Astrocyte (in vitro differentiated cells and primary cell): ENCODE measurements around the gene FAM221B. TPM values are rescaled to one million over a fixed set of nuclear protein-coding genes. Genes with fewer than 3 reads are reported as not detected.

Experiments
- DNase-seq: peaks from one replicate; pipeline ENCODE4 v3.0.0-alpha.2; 2010; ENCODE audit warnings: low read depth
- FAIRE-seq: peaks from 2 replicates; lab custom pipeline; 2011; peaks lifted over from hg19 to GRCh38; lab: Jason Lieb, UNC
- H2AFZ ChIP-seq: 2 replicates; pipeline ENCODE4 v1.6.0; 2012; ENCODE audit warnings: low read depth, low read length, inconsistent platforms
- H3K27ac ChIP-seq: 2 replicates; pipeline ENCODE4 v1.5.1; 2011; ENCODE audit warnings: low read depth, low read length, inconsistent platforms
- H3K27me3 ChIP-seq: 2 replicates; pipeline ENCODE4 v1.6.0; 2011; ENCODE audit warnings: low read length, inconsistent platforms; ENCODE audit not compliant: insufficient read depth
- H3K36me3 ChIP-seq: 2 replicates; pipeline ENCODE4 v1.5.1; 2011; ENCODE audit warnings: low read length, inconsistent platforms; ENCODE audit not compliant: insufficient read depth
- H3K4me1 ChIP-seq: 2 replicates; pipeline ENCODE4 v1.5.1; 2011; ENCODE audit warnings: low read length, inconsistent platforms; ENCODE audit not compliant: insufficient read depth
- H3K4me2 ChIP-seq: 2 replicates; pipeline ENCODE4 v1.6.0; 2012; ENCODE audit warnings: low read length, inconsistent platforms
- H3K4me3 ChIP-seq: 2 replicates; pipeline ENCODE4 v1.5.1; 2011; ENCODE audit warnings: low read depth, mild to moderate bottlenecking, low read length, inconsistent platforms; ENCODE audit not compliant: insufficient read depth
- H3K79me2 ChIP-seq: 2 replicates; pipeline ENCODE4 v1.6.0; 2012; ENCODE audit warnings: mild to moderate bottlenecking, low read length, inconsistent platforms; ENCODE audit not compliant: insufficient read depth
- H3K9ac ChIP-seq: 2 replicates; pipeline ENCODE4 v1.6.0; 2012; ENCODE audit warnings: mild to moderate bottlenecking, low read length, inconsistent platforms
- H3K9me3 ChIP-seq: 2 replicates; pipeline ENCODE4 v1.5.1; 2012; ENCODE audit warnings: low read depth, mild to moderate bottlenecking, low read length, inconsistent platforms; ENCODE audit not compliant: insufficient read depth
- H4K20me1 ChIP-seq: 2 replicates; pipeline ENCODE4 v1.6.0; 2012; ENCODE audit warnings: low read length, inconsistent platforms; ENCODE audit not compliant: insufficient read depth
- H3K27ac Mint-ChIP-seq: one replicate; pipeline ENCODE4 v1.8.0; 2021; ENCODE audit warnings: mild to moderate bottlenecking, mixed read lengths; ENCODE audit not compliant: unreplicated experiment
- H3K27me3 Mint-ChIP-seq: one replicate; pipeline ENCODE4 v1.8.0; 2021; ENCODE audit warnings: low read depth, mixed read lengths; ENCODE audit not compliant: unreplicated experiment
- H3K36me3 Mint-ChIP-seq: one replicate; pipeline ENCODE4 v1.8.0; 2021; ENCODE audit warnings: low read depth, mixed read lengths; ENCODE audit not compliant: unreplicated experiment
- H3K4me1 Mint-ChIP-seq: one replicate; pipeline ENCODE4 v1.8.0; 2021; ENCODE audit warnings: low read depth, mixed read lengths; ENCODE audit not compliant: unreplicated experiment
- H3K4me3 Mint-ChIP-seq: one replicate; pipeline ENCODE4 v1.8.0; 2021; ENCODE audit warnings: mild to moderate bottlenecking, moderate library complexity, mixed read lengths; ENCODE audit not compliant: unreplicated experiment
- H3K9me3 Mint-ChIP-seq: one replicate; pipeline ENCODE4 v1.8.0; 2021; ENCODE audit warnings: mild to moderate bottlenecking, mixed read lengths; ENCODE audit not compliant: unreplicated experiment
- CTCF ChIP-seq: IDR thresholded peaks from 2 replicates; pipeline ENCODE4 v1.5.1; 2011; ENCODE audit warnings: low read depth, mild to moderate bottlenecking, inconsistent platforms, low read length, moderate library complexity; ENCODE audit not compliant: insufficient read depth
- EZH2 ChIP-seq: IDR thresholded peaks from 2 replicates; pipeline ENCODE4 v1.6.1; 2012; ENCODE audit warnings: mild to moderate bottlenecking, low read length, inconsistent platforms; ENCODE audit not compliant: insufficient read depth
- total RNA-seq: library from RNA; stranded (reverse); gene quantifications from 2 replicates; pipeline ENCODE4 v1.2.1, GENCODE V29; 2021

Gene FAM221B
- total RNA-seq, 1 donor from 2014 or later, result not detected

GRCh38 chr9:35868933-35869332 lies 40.4 kb upstream of the FAM221B start:
- peaks cover 2% of the 10 kb centered on the region for H3K9me3 Mint-ChIP-seq
- Histone ChIP-seq H4K20me1 (no peaks in the 10 kb centered on the region), H3K79me2 (no peaks in the 10 kb centered on the region), H2AFZ (no peak overlapping the region), H3K36me3 (no peaks in the 10 kb centered on the region), H3K4me3 (no peak overlapping the region), H3K4me2 (no peak overlapping the region), H3K9ac (no peak overlapping the region), H3K9me3 (no peaks in the 10 kb centered on the region), H3K27ac (no peak overlapping the region), H3K4me1 (no peaks in the 10 kb centered on the region), H3K27me3 (peaks cover 3% of the 10 kb centered on the region)
- no peak for DNase-seq
- H3K36me3 Mint-ChIP-seq, result peaks cover 5% of the 10 kb centered on the region
- no peak for FAIRE-seq
- no peaks in the 10 kb centered on the region for H3K4me1 Mint-ChIP-seq
- H3K4me3 Mint-ChIP-seq, result no peak overlapping the region
- TF ChIP-seq CTCF (no peak), EZH2 (no peak)
- peaks cover 14% of the 10 kb centered on the region for H3K27me3 Mint-ChIP-seq
- H3K27ac Mint-ChIP-seq, result no peak overlapping the region

GRCh38 chr9:35867538-35867937 lies 39.0 kb upstream of the FAM221B start:
- no peak overlapping the region for H3K4me3 ChIP-seq
- no peak overlapping the region for H2AFZ ChIP-seq
- H3K27me3 Mint-ChIP-seq, result peaks cover 24% of the 10 kb centered on the region
- no peaks in the 10 kb centered on the region for H3K36me3 ChIP-seq
- H3K9me3 ChIP-seq, result no peaks in the 10 kb centered on the region
- no peak overlapping the region for H3K4me2 ChIP-seq
- H3K4me1 ChIP-seq, result no peaks in the 10 kb centered on the region
- H3K9ac ChIP-seq, result no peak overlapping the region
- peaks cover 5% of the 10 kb centered on the region for H3K36me3 Mint-ChIP-seq
- TF ChIP-seq EZH2 (no peak), CTCF (no peak)
- no peak overlapping the region for H3K27ac Mint-ChIP-seq
- peaks cover 2% of the 10 kb centered on the region for H3K9me3 Mint-ChIP-seq
- H3K27me3 ChIP-seq, result peaks cover 3% of the 10 kb centered on the region
- DNase-seq (no peak), FAIRE-seq (no peak)
- H4K20me1 ChIP-seq, result no peaks in the 10 kb centered on the region
- H3K4me3 Mint-ChIP-seq, result no peak overlapping the region
- no peaks in the 10 kb centered on the region for H3K79me2 ChIP-seq
- H3K27ac ChIP-seq, result no peak overlapping the region
- H3K4me1 Mint-ChIP-seq, result no peaks in the 10 kb centered on the region

GRCh38 chr9:35864695-35865255 lies 36.2 kb upstream of the FAM221B start:
- no peak overlapping the region for H3K27ac Mint-ChIP-seq
- TF ChIP-seq CTCF, result no peak
- TF ChIP-seq EZH2, result no peak
- H3K4me1 ChIP-seq, result no peaks in the 10 kb centered on the region
- H3K9me3 Mint-ChIP-seq, result peaks cover 2% of the 10 kb centered on the region
- FAIRE-seq (no peak), DNase-seq (no peak)
- H3K4me2 ChIP-seq, result no peak overlapping the region
- H3K36me3 ChIP-seq, result no peaks in the 10 kb centered on the region
- H3K9me3 ChIP-seq, result no peaks in the 10 kb centered on the region
- H3K4me1 Mint-ChIP-seq, result no peaks in the 10 kb centered on the region
- no peak overlapping the region for H2AFZ ChIP-seq
- H3K27ac ChIP-seq, result no peak overlapping the region
- H3K4me3 ChIP-seq, result no peak overlapping the region
- peaks cover 47% of the 10 kb centered on the region for H3K27me3 Mint-ChIP-seq
- H4K20me1 ChIP-seq, result no peaks in the 10 kb centered on the region
- H3K36me3 Mint-ChIP-seq, result peaks cover 5% of the 10 kb centered on the region
- no peak overlapping the region for H3K4me3 Mint-ChIP-seq
- H3K27me3 ChIP-seq, result peaks cover 20% of the 10 kb centered on the region
- no peak overlapping the region for H3K9ac ChIP-seq
- no peaks in the 10 kb centered on the region for H3K79me2 ChIP-seq
